ENCODE measurements around the gene TAF12.
A peak's percentile ranks its signal among the peaks of the same experiment; 100 is the strongest.
"Not testable (repeated sequence)": the region's sequence is repeated elsewhere in the genome, so short reads cannot be mapped to it uniquely, and the experiment has no call there.

Gene TAF12

DNA sequence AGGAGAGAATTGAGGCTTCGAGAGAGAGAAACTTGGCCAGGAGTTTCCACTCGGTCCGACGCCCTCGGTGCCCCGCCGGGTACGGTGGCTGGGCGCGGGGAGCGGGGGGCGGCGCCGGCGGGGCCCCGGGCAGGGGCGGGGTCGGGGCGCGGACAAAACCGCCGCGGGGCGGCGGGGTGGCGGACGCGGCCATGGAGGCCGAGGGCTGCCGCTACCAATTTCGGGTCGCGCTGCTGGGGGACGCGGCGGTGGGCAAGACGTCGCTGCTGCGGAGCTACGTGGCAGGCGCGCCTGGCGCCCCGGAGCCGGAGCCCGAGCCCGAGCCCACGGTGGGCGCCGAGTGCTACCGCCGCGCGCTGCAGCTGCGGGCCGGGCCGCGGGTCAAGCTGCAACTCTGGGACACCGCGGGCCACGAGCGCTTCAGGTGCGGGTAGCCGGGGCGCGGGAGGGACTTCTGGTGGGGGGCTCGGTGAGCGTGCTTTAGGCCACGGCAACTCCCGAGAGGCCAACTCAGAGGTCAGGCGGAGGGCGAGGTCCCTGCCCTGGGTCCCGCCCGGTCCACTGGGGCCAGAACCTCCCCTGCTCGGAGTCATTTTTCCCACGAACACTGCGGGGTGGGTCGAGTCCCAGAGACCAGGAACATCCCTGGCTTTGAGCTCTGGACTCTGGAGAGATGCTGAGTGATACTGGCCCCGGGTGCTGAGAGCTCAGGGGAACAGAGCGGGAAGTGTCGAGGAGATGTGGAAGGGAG is 50.4 kb downstream of the TAF12 start:
- H3K27ac ChIP-seq = no peak overlapping the region
- H3K9me3 ChIP-seq (ENCODE audit: low read depth, low read length) = no peaks in the 10 kb centered on the region
- H3K36me3 ChIP-seq (ENCODE audit: insufficient read depth, low read length) = no peaks in the 10 kb centered on the region
- DNase-seq (ENCODE audit: low read depth, low spot score) = no peak
- no peak overlapping the region for H3K4me3 ChIP-seq
- TF ChIP-seq EZH2 (IDR thresholded peaks at IDR 0.05) (no peak), POLR2AphosphoS5 (IDR thresholded peaks at IDR 0.05; ENCODE audit: borderline replicate concordance, low read depth, low read length) (no peak), FOXP2 (optimal IDR thresholded peaks at IDR 0.05; ENCODE audit: control extremely low read depth, extremely low read length, insufficient read depth) (no peak)
- H3K9ac ChIP-seq (ENCODE audit: insufficient read length) = no peak overlapping the region

DNA sequence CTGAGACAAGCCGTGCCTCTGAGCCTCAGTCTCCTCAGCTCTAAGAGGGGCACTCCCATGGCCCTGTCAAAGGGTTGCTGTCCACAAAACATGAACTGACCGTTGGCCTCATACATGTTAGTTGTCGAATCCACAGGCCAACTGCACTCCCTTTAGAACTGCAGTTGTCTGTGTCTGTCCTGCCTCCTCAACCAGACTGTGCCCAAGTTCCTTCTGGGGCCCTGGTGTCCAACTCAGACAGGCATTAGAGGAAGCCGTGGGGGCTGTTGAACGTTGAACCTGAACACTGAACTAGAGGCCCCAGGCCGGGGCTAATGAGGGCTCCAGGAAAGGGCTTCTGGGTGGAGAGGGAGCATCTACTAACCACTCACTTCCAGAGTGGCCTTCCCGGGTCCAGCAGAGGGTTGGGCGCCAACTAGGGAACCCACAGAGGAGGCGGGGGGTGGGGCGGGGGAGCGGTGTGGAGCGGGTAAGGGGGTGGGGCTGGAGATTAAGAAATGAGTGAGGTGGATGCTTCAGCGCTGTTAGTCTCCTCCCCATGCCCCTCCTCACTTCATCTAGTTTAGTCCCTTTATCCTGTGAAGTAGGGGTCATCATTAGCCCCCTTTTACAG is 51.1 kb downstream of the TAF12 start, which contains the start of gene RAB42:
Gene RAB42 (plus strand): TSS at position 558 of the 613 bp plus-strand sequence. CDS start 247 bp downstream, outside the sequence.
- no peak for DNase-seq (ENCODE audit: low read depth, low spot score)
- Histone ChIP-seq H3K36me3 (ENCODE audit: insufficient read depth, low read length) (no peaks in the 10 kb centered on the region), H3K9ac (ENCODE audit: insufficient read length) (no peak within 1 kb of the TSS), H3K9me3 (ENCODE audit: low read depth, low read length) (no peaks in the 10 kb centered on the region), H3K4me3 (no peak within 1 kb of the TSS), H3K27ac (no peak within 1 kb of the TSS)
- TF ChIP-seq POLR2AphosphoS5 (IDR thresholded peaks at IDR 0.05; ENCODE audit: borderline replicate concordance, low read depth, low read length) (no peak), EZH2 (IDR thresholded peaks at IDR 0.05) (no peak), FOXP2 (optimal IDR thresholded peaks at IDR 0.05; ENCODE audit: control extremely low read depth, extremely low read length, insufficient read depth) (no peak)

DNA sequence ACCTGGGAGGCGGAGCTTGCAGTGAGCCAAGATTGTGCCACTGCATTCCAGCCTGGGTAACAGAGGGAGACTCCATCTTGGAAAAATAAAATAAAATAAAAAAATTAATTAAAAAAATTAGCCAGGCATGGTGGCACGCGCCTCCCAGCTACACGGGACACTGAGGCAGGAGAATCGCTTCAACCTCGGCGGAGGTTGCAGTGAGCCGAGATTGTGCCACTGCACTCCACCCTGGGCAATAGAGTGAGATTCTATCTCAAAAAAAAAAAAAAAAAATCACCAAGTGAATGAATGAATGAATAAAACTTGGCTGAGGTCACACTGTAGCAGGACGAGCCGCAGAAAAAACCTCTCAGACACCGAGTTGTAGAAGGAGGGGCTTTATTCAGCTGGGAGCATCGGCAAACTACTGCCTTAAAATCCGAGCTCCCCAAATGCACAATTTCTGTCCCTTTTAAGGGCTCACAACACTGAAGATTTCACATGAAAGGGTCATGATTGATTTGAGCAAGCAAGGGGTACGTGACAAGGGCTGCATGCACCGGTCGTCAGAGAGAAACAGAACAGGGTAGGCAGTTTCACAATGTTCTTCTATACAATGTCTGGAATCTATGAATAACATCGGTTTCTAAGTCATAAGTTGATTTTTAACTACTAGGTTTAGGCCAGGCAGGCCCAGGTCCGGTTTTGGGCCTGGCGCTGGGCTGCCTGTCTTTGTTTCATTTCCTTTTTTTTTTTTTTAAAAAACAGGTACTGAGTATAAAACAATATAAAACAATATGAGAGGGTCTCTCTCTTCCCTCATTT is 56.1 kb downstream of the TAF12 start:
- H3K36me3 ChIP-seq (ENCODE audit: insufficient read depth, low read length); H3K9me3 ChIP-seq (ENCODE audit: low read depth, low read length); H3K27ac ChIP-seq; H3K9ac ChIP-seq (ENCODE audit: insufficient read length); DNase-seq (ENCODE audit: low read depth, low spot score); H3K4me3 ChIP-seq: not testable (repeated sequence)

DNA sequence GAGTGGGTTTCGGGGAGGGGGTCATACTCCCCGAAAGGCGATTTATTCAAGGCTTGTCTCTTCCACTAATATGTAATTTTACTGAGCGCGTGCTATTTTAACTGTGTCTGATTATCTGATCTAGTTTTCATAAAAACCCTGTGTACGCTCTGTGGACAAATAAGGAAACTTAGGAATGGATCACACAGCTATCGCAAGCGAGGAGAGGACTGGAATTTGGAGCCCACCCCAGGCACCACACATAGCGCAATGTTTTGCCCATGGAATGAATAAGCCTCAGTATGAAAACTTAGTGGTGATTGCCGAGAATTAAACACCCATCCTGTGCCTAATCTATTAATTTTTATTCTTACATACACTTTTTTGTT is 60.6 kb downstream of the TAF12 start:
- DNase-seq (ENCODE audit: low read depth, low spot score) = peak; percentile 42
- Histone ChIP-seq H3K4me3 (peak overlapping the region; percentile 92), H3K9ac (ENCODE audit: insufficient read length) (peak overlapping the region; percentile 97), H3K9me3 (ENCODE audit: low read depth, low read length) (no peaks in the 10 kb centered on the region), H3K27ac (peak overlapping the region; percentile 78), H3K36me3 (ENCODE audit: insufficient read depth, low read length) (peaks cover 39% of the 10 kb centered on the region)
- TF ChIP-seq EZH2 (IDR thresholded peaks at IDR 0.05) = no peak

DNA sequence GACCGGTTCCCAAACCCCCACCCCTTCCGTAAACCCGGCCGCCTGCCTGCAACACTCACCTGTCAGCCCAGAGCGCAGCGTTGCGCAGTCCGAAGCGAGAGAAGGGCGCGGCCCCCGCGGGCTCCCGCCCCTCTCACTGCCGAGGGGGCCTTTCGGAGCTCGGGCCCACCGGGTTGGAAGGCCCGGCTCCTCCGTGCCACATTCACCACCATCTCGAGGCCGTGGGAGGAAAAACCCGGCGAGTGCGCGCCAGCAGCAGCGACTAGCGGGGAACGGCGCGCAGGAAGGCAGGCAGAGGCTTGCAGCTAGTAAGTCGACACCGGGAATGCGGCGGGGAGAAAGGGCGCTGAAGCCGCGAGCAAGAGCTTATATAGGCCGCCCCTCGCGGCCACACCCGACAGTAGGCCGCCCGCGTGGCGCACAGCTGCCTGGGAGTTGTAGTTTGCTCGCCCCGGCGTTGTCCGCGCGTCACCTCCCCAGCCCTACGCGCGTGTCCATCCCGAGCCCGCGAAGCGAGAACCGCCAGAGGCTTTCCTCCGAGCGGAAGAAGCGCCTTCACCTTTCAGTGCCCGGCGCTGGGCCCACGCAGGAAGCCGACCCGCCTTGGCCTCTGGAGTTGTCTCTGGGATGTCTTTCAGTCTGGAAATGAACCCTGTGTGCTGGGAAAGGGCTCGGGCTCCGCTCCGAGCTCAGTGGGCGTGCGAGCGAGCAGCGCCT is 61.2 kb downstream of the TAF12 start:
- peak overlapping the region; percentile 78 for H3K27ac ChIP-seq
- peak; percentile 49 for TF ChIP-seq FOXP2 (optimal IDR thresholded peaks at IDR 0.05; ENCODE audit: control extremely low read depth, extremely low read length, insufficient read depth)
- TF ChIP-seq EZH2 (IDR thresholded peaks at IDR 0.05) = no peak
- peak; percentile 100 for TF ChIP-seq POLR2AphosphoS5 (IDR thresholded peaks at IDR 0.05; ENCODE audit: borderline replicate concordance, low read depth, low read length)
- peak; percentile 90 for DNase-seq (ENCODE audit: low read depth, low spot score)
- H3K9ac ChIP-seq (ENCODE audit: insufficient read length) = peak overlapping the region; percentile 97
- H3K4me3 ChIP-seq = peak overlapping the region; percentile 92
- peaks cover 45% of the 10 kb centered on the region for H3K36me3 ChIP-seq (ENCODE audit: insufficient read depth, low read length)
- no peaks in the 10 kb centered on the region for H3K9me3 ChIP-seq (ENCODE audit: low read depth, low read length)

DNA sequence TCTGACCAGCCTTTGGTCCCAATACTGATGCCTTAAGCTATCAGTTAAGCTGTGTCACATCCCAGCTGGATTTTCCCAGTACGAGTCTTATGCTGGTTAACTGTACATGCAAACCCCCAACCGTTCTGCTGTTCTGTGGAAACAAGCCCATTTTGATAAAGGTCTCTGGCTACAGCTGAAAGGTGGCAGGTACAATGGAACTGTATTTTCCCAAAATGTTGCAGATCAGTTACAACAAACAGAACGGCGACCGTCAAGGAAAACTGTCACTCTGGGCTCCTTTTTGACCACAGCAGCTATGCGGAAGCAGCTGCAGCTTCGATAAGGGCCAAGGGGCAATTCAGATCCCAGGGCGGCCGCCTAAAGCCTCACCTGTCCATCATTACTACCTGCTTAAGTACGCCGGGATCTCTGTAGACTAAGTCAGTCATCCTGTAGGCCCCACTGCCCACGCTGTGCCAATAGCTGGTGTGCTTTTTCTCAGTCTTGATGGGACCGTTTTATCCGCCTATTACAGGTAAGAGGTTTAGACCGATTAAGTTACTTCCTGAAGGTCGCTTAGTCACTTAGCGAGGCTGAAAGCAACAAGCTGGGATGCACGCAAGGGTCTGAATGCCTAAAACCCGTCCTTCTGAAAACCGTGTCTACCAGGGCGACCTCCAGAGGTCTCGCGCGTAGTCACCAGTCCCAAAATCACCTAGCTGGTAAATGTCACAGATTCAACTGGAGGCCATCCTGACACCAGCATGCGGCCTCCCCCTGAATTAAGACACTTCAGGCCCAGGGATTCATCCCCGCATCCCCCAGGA is 61.9 kb downstream of the TAF12 start:
- Histone ChIP-seq H3K27ac (peak overlapping the region; percentile 75), H3K9me3 (ENCODE audit: low read depth, low read length) (no peaks in the 10 kb centered on the region), H3K4me3 (peak overlapping the region; percentile 92), H3K9ac (ENCODE audit: insufficient read length) (peak overlapping the region; percentile 97), H3K36me3 (ENCODE audit: insufficient read depth, low read length) (peaks cover 45% of the 10 kb centered on the region)
- DNase-seq (ENCODE audit: low read depth, low spot score) = no peak
- TF ChIP-seq POLR2AphosphoS5 (IDR thresholded peaks at IDR 0.05; ENCODE audit: borderline replicate concordance, low read depth, low read length) = 0 out of 2 replicates have a peak, but pooled peaks have one; percentile 9
- TF ChIP-seq EZH2 (IDR thresholded peaks at IDR 0.05) = no peak
- TF ChIP-seq FOXP2 (optimal IDR thresholded peaks at IDR 0.05; ENCODE audit: control extremely low read depth, extremely low read length, insufficient read depth) = no peak

DNA sequence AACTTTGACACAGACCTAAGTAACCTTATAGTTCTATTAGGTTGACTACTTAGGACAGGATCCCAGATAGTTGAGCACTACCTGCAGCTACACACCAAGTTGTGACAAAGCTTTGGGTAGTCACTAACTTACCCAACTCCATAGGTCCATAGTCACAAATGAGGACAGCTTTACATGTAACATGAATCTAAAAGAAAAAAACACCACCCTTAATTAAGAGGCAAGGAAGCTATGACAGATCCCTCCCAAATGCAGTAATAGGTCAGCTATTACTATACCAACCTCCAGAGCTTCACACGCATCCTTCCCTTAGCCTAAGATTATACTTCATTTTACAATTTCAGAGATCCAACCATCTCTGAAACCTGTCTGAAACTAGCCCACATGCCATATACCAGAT is 63.5 kb downstream of the TAF12 start:
- Histone ChIP-seq H3K9ac (ENCODE audit: insufficient read length) (peak overlapping the region; percentile 67), H3K4me3 (peak overlapping the region; percentile 92), H3K36me3 (ENCODE audit: insufficient read depth, low read length) (peaks cover 45% of the 10 kb centered on the region), H3K9me3 (ENCODE audit: low read depth, low read length) (no peaks in the 10 kb centered on the region), H3K27ac (peak overlapping the region; percentile 67)
- no peak for DNase-seq (ENCODE audit: low read depth, low spot score)
- TF ChIP-seq FOXP2 (optimal IDR thresholded peaks at IDR 0.05; ENCODE audit: control extremely low read depth, extremely low read length, insufficient read depth) (no peak), POLR2AphosphoS5 (IDR thresholded peaks at IDR 0.05; ENCODE audit: borderline replicate concordance, low read depth, low read length) (peak; percentile 12; the same call in 1 of the 2 replicates)

Measured in SK-N-MC (cell line).